Measurements from ENCODE around the gene MRLN.

MRLN gene

DNA sequence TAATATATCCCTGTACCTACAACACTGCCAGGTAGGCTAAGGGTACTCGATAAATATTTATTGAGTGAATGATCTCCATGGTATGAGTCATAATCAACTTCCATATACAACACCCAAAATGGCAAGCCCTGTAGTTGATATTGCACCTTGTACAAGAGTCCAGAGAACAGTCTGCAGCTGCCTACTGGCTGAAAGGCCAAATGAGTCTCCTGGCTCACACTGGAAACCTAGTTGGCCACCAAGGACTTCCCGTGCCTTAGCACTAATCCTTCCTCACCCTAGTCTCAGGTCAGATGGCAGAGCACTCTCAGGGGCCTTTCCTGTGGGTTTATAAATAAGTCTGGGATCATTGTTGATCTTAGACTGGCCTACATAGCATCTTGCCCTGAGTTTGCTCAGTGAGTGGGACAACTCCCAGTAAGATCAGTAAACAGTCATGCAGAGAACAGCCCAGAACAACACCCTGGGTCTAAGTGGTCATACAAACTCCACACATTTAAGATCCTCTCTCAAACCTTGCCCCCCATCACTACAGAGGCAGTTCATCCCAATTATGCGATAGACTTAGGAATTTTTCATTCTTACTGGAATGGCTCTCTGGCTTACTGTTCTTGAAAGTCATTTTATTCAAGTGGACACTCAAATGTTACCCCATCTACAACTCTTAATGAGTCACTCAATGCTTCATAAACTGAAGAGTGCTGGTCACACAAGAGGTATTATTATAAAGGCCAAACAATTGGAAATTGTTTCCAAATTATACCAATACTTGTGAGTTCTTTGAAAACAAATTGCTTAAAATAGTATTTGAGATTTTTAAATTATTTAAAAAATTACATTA, 28.9 kb downstream of the MRLN start:
- TF ChIP-seq CTCF (IDR thresholded peaks at IDR 0.05; ENCODE audit: low read depth, low read length): no peak
- in situ Hi-C loops (cut with HindIII; ENCODE audit: low sequenced_read_pairs): no loop called here
- no peak overlapping the region for H3K4me3 ChIP-seq (ENCODE audit: low read depth, low read length)
- DNase-seq (ENCODE audit: low read depth, low spot score): no peak

DNA sequence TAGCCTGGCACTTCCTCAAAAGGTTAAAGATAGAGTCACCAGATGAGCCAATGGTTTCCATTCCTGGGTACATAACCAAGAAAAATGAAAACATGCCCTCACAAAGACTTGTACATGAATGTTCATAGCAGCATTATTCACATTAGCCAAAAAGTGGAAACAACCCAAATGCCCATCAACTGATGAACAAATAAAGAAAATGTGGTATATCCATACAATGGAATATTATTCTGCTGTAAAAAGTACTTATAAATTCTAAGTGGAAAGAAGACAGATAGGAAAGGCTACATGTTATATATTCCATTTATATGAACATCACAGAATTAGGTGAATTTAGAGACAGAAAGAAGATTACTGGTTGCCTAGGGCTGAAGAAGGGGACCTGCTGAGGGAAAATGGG, 32.9 kb downstream of the MRLN start:
- TF ChIP-seq CTCF (IDR thresholded peaks at IDR 0.05; ENCODE audit: low read depth, low read length): no peak
- no peak overlapping the region for H3K4me3 ChIP-seq (ENCODE audit: low read depth, low read length)
- in situ Hi-C loops (cut with HindIII; ENCODE audit: low sequenced_read_pairs): no loop called here
- DNase-seq (ENCODE audit: low read depth, low spot score): no peak

GRCh38 chr10:59719374-59719773, 33.9 kb downstream of the MRLN start:
- H3K4me3 ChIP-seq (ENCODE audit: low read depth, low read length): no peak overlapping the region
- DNase-seq (ENCODE audit: low read depth, low spot score): no peak
- TF ChIP-seq CTCF (IDR thresholded peaks at IDR 0.05; ENCODE audit: low read depth, low read length): peak; percentile 12
- in situ Hi-C loops (cut with HindIII; ENCODE audit: low sequenced_read_pairs): no loop called here

GRCh38 chr10:59718257-59718656, 35.0 kb downstream of the MRLN start:
- in situ Hi-C loops (cut with HindIII; ENCODE audit: low sequenced_read_pairs): no loop called here
- H3K4me3 ChIP-seq (ENCODE audit: low read depth, low read length): no peak overlapping the region
- DNase-seq (ENCODE audit: low read depth, low spot score): no peak
- TF ChIP-seq CTCF (IDR thresholded peaks at IDR 0.05; ENCODE audit: low read depth, low read length): no peak

GRCh38 chr10:59713196-59713821, 39.9 kb downstream of the MRLN start:
- in situ Hi-C loops (cut with HindIII; ENCODE audit: low sequenced_read_pairs): no loop called here

More at GRCh38 chr10:59713196-59713821, 39.9 kb downstream of the MRLN start:
- no peak for TF ChIP-seq CTCF (IDR thresholded peaks at IDR 0.05; ENCODE audit: low read depth, low read length)
- DNase-seq (ENCODE audit: low read depth, low spot score): no peak
- H3K4me3 ChIP-seq (ENCODE audit: low read depth, low read length): no peak overlapping the region

Data from astrocyte of the spinal cord (primary cell).